Measurements from ENCODE around the gene PPP4R4.
"Not testable (repeated sequence)": the region's sequence is repeated elsewhere in the genome, so short reads cannot be mapped to it uniquely, and the experiment has no call there.

Gene PPP4R4

DNA sequence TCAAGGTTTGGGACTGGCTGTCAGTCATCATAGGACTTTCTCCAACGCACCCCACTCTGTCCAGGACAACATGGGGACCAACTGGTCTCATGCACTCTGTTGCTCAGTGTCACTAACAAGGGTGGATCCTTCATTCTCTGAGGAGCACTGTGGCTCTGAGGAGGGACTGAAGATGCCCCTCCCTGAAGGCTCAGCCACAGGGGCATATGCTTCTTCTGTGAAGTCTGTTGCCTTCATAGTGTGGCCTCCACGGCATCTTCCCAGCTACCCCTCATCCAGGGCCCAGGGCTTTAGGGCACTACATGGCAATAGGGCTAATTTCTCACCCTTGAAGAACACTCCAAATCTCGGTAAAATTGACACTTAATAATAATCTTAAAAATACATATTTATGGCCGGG is 30.4 kb upstream of the PPP4R4 start:
- no peak for DNase-seq (ENCODE audit: low spot score)
- FAIRE-seq = no peak

DNA sequence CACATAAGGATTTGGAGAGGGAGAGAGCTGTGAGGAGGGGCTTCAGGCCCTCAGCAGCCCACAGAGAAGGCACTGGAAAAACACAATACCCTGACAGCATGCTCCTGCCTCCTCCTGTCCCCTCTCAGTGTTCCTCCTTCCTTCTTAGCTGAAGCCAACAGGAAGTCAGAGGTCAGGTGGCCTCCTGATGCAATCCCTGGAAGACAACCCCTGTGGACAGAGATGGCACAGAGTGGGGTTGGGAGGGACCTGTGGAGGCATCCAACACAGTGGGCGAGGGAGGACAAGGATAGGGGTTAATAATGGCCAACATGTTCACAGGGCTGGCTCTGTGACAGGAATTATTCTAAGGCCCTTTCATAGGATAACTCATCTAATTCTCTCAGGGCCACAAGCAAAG is 29.4 kb upstream of the PPP4R4 start:
- DNase-seq (ENCODE audit: low spot score) (no peak), FAIRE-seq (no peak)

DNA sequence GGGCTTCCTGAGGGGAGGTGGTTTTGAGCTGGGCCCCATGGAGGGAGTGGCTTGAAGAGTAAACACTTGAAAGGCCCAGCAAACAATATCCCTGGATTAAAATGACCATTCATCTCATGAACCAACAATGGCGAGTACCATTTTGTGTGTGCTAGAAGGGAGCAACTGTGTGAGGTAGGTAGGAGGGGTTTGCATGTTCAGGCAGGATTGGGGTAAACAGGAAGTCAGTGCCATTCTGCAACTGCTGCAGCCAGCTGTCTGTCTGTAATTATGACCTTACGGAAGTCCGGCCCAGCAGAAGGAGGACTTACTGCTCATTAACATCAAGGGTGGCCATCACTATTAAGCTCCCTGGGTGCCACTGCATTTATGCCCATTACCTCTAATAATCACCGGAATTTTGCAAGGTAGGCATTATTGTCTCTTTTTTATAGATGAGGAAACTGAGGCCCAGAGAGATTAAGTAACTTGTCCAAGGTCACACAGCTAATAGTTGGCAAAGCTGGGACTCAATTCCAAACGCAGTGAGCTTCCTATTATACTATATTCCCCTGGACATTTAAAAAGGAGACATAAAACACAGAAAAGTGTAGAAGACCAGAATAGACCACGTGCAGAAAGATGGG is 28.1 kb upstream of the PPP4R4 start:
- no peak for FAIRE-seq
- no peak for DNase-seq (ENCODE audit: low spot score)

DNA sequence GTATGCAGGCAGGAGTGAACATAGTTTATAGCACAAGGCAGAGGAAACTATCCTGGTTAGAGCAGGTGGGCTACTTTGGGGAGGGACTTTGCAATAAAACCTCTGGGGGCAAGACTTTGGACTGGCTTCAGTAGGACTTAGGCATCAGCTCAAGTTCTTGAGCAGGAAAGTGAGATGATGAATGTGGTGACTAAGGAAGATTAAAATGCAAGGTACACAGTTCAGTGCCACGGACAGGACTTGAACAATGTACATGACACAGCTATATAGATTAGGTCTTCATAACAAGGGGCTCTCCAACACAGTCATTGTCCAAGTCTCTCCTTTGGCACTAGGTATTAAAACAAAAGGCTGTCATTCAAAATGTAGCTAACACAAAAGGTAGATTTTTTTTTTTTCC is 21.4 kb upstream of the PPP4R4 start:
- DNase-seq (ENCODE audit: low spot score) = no peak
- no peak for FAIRE-seq

- FAIRE-seq (no peak), DNase-seq (ENCODE audit: low spot score) (no peak)
These were observed 20.3 kb upstream of the PPP4R4 start for GRCh38 chr14:94153750-94154342.

- DNase-seq (ENCODE audit: low spot score); FAIRE-seq: not testable (repeated sequence)
These were observed 18.0 kb upstream of the PPP4R4 start for GRCh38 chr14:94156143-94156542.

- no peak for FAIRE-seq
- DNase-seq (ENCODE audit: low spot score) = no peak
These were observed 16.9 kb upstream of the PPP4R4 start for GRCh38 chr14:94157197-94157596.

GRCh38 chr14:94158239-94158883 is 15.8 kb upstream of the PPP4R4 start:
- DNase-seq (ENCODE audit: low spot score) = no peak
- FAIRE-seq = no peak

GRCh38 chr14:94161058-94161457 is 13.1 kb upstream of the PPP4R4 start:
- DNase-seq (ENCODE audit: low spot score) (no peak), FAIRE-seq (no peak)

DNA sequence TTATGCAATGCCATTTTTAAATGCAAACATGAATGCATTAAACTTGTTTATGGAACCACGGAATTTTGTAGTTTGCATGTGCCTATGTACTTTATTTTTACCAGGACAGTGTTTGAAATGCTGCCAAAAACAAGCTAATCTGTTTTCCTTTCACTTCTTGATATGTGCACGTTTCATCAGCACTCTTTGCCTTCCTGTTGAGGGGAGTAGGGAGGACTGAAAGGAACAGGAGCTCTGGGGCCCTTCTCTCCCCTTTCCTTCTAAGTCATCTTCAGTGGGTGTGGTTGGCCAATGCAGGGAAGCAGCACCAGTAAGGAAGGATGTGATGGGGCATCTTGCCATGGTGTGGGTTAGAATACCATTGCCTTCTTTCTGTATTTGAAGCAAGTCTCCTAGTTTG is 12.1 kb upstream of the PPP4R4 start:
- DNase-seq (ENCODE audit: low spot score) = no peak
- no peak for FAIRE-seq

GRCh38 chr14:94162466-94162865 is 11.7 kb upstream of the PPP4R4 start:
- DNase-seq (ENCODE audit: low spot score) (no peak), FAIRE-seq (no peak)

DNA sequence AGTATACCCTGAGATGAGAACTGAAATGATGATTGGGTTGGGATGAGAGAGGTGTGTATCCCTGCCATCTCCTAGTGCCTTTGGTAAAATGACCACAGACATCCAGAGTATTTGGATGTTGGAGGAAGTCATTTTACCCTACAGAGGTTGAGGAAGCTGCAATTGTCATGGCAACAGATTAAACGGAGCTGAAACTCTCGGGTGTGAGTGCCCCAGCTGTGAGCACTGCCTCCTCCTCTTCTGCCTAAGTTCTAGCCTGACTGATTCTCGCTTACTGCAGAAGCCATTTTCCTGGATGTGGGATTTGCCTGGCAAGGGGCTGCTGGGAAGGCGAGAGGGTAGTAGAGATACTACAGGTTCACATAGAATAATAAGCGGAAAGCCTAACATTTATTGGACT is 10.3 kb upstream of the PPP4R4 start:
- DNase-seq (ENCODE audit: low spot score) (no peak), FAIRE-seq (no peak)

- FAIRE-seq (no peak), DNase-seq (ENCODE audit: low spot score) (no peak)
These were observed 9.3 kb upstream of the PPP4R4 start for GRCh38 chr14:94164685-94165431.

DNA sequence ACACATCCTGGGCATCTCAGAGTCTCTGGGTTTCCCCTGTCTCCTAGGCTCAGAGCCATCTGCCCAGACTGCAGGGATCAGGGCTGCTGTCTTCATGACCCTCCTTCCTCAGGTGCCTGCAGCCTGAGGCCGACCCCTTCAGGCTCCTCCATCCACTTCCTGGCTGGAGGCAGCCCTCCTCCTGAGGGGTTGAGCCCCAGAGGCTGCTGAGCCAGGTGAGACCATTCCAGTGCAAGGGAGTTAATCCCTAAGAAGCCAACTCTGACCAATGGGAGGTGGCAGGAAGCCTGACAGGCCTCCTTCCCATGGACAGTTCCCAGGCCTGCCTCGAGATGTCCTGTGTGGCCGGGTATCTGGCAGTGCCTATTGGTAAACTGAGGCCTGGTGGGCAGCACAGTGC is 8.4 kb upstream of the PPP4R4 start:
- FAIRE-seq = no peak
- no peak for DNase-seq (ENCODE audit: low spot score)

- FAIRE-seq (no peak), DNase-seq (ENCODE audit: low spot score) (no peak)
These were observed 4.0 kb upstream of the PPP4R4 start for GRCh38 chr14:94170136-94170535.

DNA sequence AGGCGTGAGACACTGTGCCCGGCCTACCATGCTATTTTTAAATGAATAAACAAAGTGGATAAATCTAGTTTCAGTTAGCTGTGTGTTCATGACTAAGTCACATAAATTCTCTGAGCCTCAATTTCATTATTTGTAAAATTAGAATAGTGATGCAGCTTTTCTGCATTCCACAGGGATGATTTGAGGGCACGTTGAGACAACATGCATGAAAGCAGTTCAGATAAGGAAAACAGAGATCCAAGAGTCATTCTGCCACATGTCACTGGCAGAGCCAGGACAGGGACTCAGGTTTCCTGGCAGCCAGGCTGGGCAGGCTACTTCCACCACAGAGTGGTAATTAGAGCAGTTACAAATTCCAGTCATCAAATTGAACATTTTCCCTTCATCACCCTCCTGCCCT is 2.9 kb upstream of the PPP4R4 start:
- FAIRE-seq = no peak
- DNase-seq (ENCODE audit: low spot score) = no peak

- DNase-seq (ENCODE audit: low spot score) = no peak
These were observed 1.6 kb upstream of the PPP4R4 start for GRCh38 chr14:94172545-94172944.

DNA sequence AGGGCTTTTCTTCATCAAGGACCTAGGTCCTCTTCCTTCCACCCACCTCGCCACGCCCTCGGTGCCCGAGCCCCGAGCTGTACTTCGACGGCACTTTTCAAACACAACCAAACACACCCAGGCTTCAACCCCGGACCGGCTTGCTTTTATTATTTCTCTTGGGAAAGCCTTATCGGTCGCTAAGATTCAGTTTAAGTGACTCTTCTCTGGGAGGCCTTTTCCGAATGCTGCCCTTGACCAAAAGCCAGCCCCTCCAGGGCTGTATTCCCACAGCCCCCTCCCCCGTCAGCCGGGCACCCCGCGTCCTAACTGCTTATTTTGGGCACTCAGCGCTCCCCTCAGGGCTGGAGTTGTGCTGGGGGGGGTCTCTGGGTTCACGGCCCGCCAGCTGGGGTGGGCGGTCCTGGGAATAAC is 644 bp upstream of the PPP4R4 start:
- no peak for FAIRE-seq

More at GRCh38 chr14:94172545-94172944, 1.6 kb upstream of the PPP4R4 start:
- FAIRE-seq = no peak

DNA sequence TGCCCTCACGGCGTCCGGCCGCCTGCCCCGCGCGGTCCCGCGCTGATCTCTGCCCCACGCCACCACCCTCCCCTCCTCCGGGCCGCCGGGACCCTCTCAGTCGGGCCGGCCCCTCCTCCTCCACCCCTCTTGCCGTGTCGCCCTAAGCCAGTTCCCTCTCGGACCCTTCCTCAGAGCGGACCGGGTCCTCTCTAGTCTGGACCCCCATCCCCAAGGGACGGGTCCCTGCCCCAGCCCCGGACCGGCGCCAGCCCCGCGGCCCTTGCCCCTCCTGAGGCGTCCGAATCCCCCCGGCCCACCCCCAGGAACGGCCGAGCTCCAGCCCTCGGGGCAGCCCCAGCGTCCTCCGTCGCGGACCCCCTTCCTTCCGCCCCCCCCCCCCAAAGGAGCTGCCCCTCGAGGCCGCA is 485 bp downstream of the PPP4R4 start:
- FAIRE-seq = no peak
- no peak for DNase-seq (ENCODE audit: low spot score)

More for the DNA sequence above, 644 bp upstream of the PPP4R4 start:
- no peak for DNase-seq (ENCODE audit: low spot score)

DNA sequence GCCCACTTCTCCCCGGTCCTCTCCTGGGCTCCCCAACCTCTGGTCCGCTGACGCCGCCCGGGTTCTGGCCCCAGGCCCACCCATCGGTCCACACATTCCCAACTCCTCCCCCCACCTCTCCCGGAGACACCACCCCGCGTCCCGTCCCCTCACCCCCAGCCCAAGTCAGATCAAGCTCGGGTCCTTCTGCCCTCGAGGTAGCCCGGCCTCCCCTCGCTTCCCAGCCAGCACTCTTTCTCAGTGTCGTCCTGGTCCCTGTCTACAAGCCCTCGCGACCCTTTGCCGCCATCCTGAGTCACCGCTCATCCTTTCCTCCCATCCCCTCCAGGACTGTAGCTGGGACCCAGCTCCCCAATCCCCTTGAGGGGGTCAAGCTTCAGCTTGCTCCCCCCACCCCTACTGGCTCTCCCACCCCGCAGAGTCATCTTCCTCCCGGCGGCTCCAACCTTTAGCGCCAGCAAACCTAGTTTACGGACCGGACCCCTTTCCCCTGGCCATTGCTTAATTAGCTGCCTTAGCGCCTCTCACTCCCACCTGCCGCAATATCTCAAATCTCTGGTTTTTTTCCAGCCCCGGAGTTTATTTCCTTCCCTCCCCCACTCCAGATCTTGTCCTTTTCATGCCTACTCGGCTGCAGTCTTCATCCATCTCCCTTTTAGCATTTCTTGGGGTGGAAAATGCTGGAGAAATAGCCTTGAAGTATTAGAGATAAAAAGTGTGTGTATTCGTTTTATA is 1.1 kb downstream of the PPP4R4 start:
- FAIRE-seq = no peak
- no peak for DNase-seq (ENCODE audit: low spot score)

DNA sequence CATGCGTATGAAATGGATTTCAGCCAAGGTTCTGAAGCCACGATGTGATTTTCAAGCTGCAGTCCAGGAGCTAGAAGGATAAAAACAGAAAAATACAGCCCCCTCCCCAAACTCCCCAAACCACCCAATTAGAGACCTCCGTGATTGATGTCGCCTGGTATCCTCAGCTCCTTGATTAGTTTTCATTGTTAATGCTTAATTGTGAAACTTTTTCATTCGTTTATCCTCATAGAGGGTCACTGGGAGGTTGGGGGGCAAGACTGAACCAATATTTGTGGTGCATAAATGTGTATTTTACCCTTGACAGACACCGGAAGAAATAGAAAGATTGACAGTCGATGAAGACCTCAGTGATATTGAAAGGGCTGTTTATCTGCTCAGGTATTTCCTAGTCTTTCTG is 1.6 kb downstream of the PPP4R4 start:
- DNase-seq (ENCODE audit: low spot score) (no peak), FAIRE-seq (no peak)

GRCh38 chr14:94176808-94177207 is 2.7 kb downstream of the PPP4R4 start:
- no peak for FAIRE-seq
- DNase-seq (ENCODE audit: low spot score) = no peak
